GM19467 (cell line): ENCODE results near the gene NOC2L.
"Not testable (repeated sequence)": the region's sequence is repeated elsewhere in the genome, so short reads cannot be mapped to it uniquely, and the experiment has no call there.

Experiments used
- ATAC-seq: cut with Tn5 transposase; IDR thresholded peaks from one replicate; pipeline ENCODE4 v1.9.1; 2021; ENCODE audit warnings: mild to moderate bottlenecking, moderate library complexity; ENCODE audit not compliant: unreplicated experiment

The NOC2L gene

GRCh38 chr1:994546-994945, 35.5 kb upstream of the NOC2L start:
- ATAC-seq = not testable (repeated sequence)

GRCh38 chr1:993379-993995, 34.4 kb upstream of the NOC2L start:
- no peak for ATAC-seq

- no peak for ATAC-seq
Measured at GRCh38 chr1:992362-992761, 33.3 kb upstream of the NOC2L start.

DNA sequence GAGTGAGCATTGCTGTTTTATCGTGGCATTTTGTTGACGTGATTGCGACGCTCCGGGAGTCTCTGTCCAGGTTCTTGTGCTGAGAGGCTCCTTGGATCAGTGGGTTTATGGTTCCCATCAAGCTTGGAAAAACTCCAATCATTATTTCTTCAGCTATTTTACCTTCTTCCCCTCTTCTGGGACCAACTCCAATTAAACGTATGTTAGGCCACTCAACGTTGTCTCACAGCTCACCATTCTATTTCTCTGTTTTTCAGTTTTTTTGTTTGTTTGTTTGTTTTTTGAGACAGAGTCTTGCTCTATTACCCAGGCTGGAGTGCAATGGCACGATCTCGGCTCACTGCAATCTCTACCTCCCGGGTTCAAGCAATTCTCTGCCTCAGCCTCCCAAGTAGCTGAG, 32.8 kb upstream of the NOC2L start:
- no peak for ATAC-seq

DNA sequence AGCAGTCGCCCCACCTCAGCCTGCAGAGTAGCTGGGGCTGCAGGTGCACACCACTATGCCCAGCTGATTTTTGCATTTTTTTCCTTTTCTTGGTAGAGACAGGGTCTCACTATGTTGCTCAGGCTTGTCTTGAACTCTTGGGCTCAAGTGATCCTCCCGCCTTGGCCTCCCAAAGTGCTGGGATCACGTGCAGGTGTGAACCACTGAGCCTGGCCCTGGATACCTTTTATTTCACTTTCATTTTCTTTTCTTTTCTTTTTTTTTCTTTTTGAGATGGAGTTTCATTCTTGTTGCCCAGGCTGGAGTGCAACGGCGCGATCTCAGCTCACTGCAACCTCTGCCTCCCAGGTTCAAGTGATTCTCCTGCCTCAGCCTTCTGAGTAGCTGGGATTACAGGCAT, 32.2 kb upstream of the NOC2L start:
- ATAC-seq = not testable (repeated sequence)

DNA sequence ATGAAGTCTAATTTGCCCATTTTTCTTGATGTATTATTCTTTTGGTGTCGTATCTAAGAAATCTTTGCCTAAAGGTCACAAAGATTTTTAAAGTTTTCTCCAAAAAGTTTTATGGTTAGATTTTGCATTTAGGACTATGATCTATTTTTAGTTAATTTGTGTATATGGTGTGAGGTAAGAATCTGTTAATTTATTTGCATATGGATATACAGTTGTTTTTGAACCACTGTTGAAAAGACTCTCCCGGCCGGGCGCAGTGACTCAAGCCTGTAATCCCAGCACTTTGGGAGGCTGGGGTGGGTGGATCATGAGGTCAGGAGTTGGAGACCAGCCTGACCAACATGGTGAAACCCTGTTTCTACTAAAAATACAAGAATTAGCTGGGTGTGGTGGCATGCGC, 29.0 kb upstream of the NOC2L start:
- not testable (repeated sequence) for ATAC-seq

GRCh38 chr1:985126-985525, 26.1 kb upstream of the NOC2L start:
- no peak for ATAC-seq

- no peak for ATAC-seq
Measured at GRCh38 chr1:984476-984814, 25.4 kb upstream of the NOC2L start.

GRCh38 chr1:983798-984475, 24.9 kb upstream of the NOC2L start:
- ATAC-seq = no peak

DNA sequence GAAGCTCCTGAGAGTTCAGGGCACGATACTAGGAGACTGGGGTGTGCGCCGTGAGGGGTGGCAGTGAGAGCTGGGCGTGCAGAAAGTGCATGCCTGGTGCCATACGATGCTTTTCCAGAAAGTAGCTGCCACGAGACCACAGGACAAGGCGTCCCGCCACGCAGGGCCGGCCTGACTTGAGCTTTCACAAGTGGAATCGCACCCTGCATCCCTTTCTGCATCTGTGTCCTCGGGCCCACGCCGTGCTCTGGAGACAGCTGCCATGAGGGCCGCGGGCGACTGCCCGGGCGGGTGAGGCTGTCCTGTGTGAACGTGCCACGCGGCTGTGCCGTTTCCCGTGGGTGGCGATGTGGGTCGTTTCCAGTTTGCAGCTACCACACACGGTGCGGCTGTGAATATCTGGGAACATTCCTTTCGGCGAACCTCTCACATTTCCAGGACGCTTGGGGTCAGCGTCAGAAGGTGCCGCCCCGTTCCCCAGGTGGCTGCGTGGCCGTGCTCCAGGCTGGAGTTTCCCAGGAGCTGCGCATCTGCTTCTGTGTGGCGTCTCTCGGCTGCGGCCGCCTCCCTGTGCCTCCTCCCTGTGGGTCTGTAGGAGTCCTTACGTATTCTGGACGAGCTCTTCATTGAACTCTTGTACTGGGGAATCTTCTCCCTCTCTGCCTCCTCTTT, 23.8 kb upstream of the NOC2L start:
- no peak for ATAC-seq

DNA sequence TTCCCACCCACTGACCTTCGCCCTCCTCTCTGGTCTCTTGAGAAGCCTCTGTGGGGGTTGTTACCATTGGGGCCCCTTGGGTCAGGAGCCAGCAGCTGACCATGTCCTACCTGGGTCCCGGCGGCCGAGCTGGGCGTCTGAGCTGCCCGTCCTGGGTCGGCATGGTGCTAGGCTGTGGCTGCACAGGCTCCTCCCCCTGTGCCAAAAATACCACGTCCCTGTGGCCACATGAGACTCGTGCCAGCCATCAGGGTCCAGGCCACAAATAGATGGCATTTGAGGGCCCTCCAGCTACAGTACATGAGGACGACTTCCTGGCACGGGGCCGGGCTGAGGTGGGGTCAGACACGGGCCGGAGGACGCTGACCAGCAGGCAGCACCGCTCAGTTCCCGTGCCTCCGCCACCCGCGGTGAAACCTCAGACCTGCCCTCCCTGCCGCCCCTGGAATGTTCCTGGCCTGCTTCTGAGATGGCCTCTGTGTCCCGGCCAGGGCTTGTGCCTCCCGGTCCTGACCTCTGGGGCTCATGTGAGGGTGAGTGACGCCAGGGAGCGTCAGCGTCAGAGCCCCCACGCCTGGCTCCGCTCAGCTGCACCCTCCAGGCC, 23.0 kb upstream of the NOC2L start, which contains the start of gene PERM1:
TSS of gene PERM1 (minus strand) at position 139 of the 604 bp plus-strand sequence. CDS start 1,064 bp downstream, outside the sequence.
- no peak for ATAC-seq

DNA sequence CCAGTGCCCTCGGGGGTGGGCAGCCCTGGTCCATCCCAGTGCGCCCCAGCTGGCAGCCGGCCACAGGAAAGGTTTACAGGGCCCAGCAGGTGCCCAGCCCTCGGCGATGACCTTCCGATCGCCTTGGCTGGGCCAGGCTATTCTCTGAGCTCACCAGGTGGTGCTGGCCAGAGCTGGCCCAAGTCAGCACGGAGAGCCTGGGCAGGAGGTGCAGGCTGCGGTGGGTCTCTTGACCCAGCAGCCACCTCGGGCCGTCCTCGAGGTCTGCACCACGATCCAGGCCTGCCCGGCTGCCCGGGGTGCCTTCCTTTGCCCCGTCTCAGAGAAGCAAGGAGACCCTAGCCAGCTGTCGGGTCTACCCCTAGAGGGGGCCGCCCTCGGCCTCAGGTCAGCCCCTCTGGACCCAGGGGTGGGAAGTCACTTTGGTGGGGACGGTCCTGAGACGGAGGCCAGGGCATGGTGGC, 22.5 kb upstream of the NOC2L start:
- ATAC-seq = no peak

DNA sequence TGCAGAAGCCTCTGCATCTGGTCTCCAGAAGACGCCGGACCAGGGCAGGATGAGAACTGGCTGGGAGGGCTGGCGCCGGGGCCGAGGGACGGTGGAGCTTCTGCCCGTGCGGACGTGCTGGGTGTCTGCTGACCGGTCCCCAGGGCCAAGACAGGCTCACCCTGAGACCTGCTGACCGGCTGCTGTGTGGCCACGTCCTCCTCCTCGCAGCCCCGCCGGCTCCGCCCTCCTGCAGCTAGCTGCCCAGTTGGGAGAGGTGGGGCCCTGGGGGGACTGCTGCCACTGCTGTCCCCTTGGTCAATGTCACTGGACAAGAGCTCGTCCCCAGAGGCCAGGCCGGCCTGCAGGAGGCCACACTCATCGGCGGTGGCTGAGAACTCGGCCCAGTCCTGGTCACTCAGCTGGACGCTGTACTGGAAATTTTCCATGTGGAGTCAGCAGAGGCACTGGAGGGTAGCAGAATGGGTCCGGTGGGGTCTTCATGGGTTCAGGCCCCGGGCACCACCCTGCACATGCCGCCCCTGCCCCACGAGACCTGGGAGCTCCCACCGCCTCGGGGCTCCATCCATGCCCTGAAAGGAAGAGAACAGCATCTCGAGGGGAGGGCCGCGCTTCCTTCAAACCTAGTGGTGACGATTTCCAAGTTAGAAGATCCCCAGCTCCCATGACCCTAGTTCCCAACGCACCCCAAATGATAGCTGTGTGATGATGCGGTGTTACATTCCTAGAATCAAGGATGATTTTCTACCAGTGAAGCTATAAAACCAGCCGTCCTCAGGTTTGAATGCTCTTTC, 21.7 kb upstream of the NOC2L start:
- ATAC-seq = no peak

DNA sequence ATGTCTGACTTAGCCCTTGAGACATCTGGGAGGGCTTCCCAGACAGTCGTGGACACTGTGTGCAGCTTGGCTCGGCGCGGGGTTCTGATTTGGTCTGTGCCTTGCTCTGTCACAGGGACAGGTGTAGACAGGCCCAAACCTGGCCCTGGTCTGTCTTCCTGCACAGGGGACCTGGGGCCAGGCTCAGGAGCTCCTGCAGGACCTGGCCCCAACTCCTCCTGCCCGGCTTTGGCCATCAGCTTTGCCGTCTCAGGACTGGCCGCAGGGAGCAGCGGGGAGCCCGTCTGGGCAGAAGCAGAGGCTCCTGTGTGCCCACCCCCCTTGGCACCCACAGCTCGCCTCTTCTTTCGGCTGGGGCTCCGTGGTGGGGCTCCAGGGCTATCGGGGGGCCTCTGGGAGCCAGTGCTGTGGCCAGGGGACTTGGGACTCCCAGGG, 21.1 kb upstream of the NOC2L start:
- no peak for ATAC-seq

DNA sequence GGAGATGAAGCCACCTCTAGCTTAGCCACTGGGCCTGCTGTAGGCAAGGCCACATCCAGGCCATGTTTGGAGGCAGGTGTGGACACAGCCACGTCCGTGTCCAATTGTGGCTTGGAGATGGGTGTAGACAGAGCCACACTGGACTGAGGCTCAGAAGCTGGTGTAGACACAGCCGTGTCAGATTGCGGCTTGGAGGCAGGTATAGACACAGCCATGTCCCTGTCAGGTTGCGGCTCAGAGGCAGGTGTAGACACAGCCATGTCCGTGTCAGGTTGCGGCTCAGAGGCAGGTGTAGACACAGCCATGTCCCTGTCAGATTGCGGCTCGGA, 20.7 kb upstream of the NOC2L start:
- ATAC-seq = no peak

- no peak for ATAC-seq
Measured at GRCh38 chr1:978835-979743, 20.0 kb upstream of the NOC2L start.

GRCh38 chr1:978069-978834, 19.2 kb upstream of the NOC2L start:
- ATAC-seq = no peak

GRCh38 chr1:976791-977190, 17.7 kb upstream of the NOC2L start:
- not testable (repeated sequence) for ATAC-seq
